Activated T-cell treated with anti-CD3 and anti-CD28 coated beads, Interleukin-2, amount 50 U/mL, for 1 hour (primary cell): ENCODE data around the gene USH1C.

ENCODE experiments used
- DNase-seq: peaks from one replicate; pipeline ENCODE4 v3.0.0-alpha.2; 2020

Gene USH1C

GRCh38 chr11:17498058-17498457 is 46.2 kb downstream of the USH1C start:
- DNase-seq, result no peak

GRCh38 chr11:17496406-17496805 is 47.8 kb downstream of the USH1C start:
- no peak for DNase-seq

- DNase-seq, result no peak
Observed at GRCh38 chr11:17494019-17494418, 50.2 kb downstream of the USH1C start.

GRCh38 chr11:17490938-17491337 is 53.3 kb downstream of the USH1C start:
- DNase-seq, result no peak

DNA sequence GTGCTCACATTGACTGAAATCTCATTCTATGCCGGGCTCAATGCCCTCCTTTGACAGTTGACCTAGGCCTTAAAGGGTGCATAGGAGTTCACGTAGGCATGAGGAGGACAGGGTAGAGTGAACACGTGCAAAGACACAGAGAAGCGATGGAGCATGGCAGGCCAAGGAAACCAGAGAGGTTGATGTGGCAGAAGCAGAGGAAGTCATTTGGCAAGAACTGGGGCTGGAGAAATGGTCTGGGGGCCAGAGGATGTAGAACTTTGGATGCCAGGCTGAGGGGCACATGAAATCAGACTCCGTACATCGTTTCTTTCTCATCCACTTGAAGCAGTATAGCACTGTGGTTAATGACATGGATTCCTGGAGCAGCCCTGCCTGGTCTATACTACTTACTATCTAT is 54.0 kb downstream of the USH1C start:
- DNase-seq, result no peak

DNA sequence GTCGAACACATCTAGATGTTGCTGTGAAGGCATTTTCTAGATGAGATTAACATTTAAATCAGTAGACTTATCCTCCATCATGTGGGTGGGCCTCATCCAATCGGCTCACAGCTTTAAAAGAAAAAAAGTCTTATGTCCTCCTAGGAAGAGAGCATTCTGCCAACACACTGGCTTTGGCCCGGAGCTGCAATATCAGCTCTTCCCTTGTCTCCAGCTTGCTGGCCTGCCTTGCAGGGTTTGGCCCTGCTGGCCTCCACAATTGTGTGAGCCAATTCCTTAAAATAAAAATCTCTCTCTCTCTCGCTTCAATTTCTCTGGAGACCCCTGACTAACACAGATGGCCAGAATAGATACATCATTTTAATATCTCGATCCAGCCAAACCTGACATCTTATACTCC is 54.5 kb downstream of the USH1C start:
- DNase-seq, result no peak

- no peak for DNase-seq
Observed at GRCh38 chr11:17488563-17488962, 55.7 kb downstream of the USH1C start.

GRCh38 chr11:17486646-17487045 is 57.6 kb downstream of the USH1C start:
- DNase-seq, result no peak

GRCh38 chr11:17483505-17483904 is 60.7 kb downstream of the USH1C start:
- no peak for DNase-seq

GRCh38 chr11:17481905-17482304 is 62.3 kb downstream of the USH1C start:
- DNase-seq, result no peak

GRCh38 chr11:17479284-17480214 is 64.7 kb downstream of the USH1C start:
- DNase-seq, result no peak

DNA sequence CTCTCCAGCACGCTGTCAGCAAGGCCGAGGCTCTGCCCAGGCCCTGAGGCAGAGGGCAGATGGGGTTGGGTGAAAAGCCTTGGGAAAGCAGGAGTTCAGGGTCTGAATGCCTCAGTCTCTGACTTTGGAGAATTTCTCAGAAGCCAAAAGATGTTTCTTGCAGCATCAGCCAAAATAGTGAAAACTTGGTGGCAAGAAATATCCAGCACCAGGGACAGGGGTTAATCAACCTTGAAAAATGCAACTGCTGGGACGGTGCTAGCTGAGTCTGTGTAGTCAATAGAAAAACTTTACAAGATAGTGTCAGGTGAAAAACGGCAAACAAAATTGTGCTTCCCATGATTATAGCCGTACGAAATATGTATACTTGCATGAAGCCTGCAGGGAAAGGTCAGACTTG is 66.1 kb downstream of the USH1C start:
- DNase-seq, result no peak

- no peak for DNase-seq
Observed at GRCh38 chr11:17477361-17477760, 66.9 kb downstream of the USH1C start.

DNA sequence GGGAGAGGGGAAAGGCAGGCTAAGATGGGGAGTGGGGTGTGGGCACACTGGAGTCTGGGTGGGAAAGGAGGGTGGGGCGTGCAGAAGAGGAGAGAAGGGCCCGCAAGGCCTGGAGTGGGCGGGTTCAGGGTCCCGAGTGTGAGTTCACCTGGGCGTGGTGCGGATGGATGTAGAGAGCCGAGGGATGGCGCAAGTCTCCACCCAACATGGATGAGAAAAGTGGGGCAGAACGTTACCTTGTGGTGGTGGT is 67.2 kb downstream of the USH1C start:
- no peak for DNase-seq

- DNase-seq, result no peak
Observed at GRCh38 chr11:17476317-17477083, 67.7 kb downstream of the USH1C start, which contains the start of gene ABCC8. Gene ABCC8, minus strand, starts transcription at chr11:17476845. Its CDS starts 69 bp downstream, at chr11:17476776.

- no peak for DNase-seq
Observed at GRCh38 chr11:17475666-17476316, 68.4 kb downstream of the USH1C start.

DNA sequence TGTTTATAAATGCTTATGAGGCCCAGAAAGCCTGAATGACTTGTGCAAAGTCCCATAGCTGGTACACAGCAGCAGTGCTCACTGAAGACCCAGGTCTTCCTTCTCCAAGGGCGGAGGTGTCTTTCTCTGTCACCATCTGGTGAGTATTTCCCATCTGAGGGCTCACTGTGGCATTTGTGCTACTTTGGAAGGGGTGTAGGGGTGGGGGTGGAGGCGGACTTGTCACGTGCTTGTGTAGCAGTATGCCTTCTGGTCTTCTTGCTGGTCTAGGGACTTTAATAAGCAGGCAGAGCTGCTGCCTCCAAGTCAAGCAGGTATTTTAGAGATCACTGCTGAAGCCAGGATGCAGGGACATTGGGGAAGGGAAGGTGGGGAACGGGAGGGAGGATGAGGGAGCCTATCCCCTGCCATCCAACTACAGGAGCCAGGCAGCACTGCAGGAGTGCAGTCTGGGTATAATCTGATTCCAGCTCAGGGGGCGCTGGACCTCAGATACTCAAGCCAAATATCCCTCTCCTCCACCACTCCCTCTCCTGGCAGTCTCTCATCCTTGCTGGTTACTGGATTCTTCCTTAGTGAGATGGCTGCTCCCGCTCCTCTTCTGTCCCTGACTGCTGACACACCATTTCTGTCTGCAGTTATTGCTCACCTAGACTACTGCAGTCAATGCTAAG is 71.0 kb downstream of the USH1C start:
- no peak for DNase-seq

- DNase-seq, result no peak
Observed at GRCh38 chr11:17472467-17472866, 71.7 kb downstream of the USH1C start.

- DNase-seq, result no peak
Observed at GRCh38 chr11:17471501-17471900, 72.7 kb downstream of the USH1C start.

DNA sequence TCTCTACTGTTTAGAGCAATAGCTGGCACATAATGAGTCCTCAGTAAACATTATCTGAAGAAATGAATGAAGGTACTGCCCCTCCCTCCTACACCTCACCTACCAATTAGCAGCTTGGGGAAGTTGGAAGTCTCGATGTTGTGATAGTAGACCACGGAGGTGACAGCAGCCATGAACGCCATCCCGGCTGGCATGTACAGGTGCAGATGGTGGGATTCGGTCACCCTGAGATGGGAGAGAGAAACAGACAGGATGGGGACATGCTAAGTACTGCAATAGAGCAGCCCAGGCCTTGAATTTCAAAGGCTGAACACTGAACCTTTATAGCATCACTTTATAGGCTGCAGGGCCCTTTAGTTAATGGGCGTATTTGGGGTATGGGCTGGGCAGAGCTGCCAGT is 74.2 kb downstream of the USH1C start:
- no peak for DNase-seq

DNA sequence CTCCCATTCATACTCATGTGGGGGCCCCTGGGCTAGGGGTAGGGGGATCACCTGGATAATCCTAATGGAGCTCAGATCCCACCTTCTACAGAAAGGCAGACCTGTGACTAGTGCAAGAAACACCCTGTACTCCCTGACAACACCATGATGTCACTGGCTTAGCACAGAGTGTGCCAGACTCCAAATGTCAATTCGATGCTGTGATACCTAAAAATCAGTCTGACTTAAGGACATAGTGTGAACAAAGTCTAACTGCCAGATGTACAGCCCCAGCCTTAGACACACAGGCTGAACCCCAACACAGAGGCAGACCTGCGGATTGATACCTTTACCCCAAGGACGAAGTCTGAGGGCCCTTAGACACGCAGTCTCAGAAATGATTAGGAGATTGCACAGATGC is 76.1 kb downstream of the USH1C start:
- DNase-seq, result no peak

DNA sequence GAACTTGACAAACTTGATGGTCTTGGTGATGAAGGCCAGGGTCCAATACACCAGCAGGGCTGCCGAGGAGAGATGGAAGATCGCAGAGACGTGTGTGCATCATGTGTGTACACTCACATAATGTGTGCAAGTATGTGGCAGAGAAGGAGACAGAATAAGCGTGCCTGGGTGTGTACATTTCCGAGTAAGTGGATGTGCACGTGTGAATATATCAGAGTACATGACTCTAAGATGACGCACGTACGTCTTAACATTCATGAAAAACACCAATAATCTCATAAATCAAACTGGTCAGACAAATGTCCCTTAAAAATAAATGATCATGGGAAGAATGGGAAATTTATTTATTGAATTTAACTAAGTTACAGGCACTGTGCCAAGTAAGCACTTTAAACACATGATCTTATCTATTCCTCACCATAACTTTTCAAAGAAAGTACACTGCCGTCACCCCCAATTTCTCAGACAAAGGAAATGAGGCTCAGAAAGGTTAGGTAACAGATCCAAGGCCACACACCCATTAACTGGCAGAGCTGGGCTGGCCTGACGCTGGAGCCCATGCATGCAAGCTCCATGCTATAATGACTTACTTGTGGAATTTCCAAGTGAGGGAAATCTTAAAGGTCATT is 80.6 kb downstream of the USH1C start:
- no peak for DNase-seq

- no peak for DNase-seq
Observed at GRCh38 chr11:17462940-17463339, 81.3 kb downstream of the USH1C start.
